GM18519 (cell line): ENCODE data around the gene CEP63.

Experiments
- ATAC-seq: cut with Tn5 transposase; IDR thresholded peaks from one replicate; pipeline ENCODE4 v1.9.1; 2021; ENCODE audit warnings: mild to moderate bottlenecking, moderate library complexity; ENCODE audit not compliant: unreplicated experiment, low FRiP score

The CEP63 gene

GRCh38 chr3:134485718-134486576 is at the start of gene CEP63, which contains the start of gene ANAPC13:
Gene CEP63, plus strand, starts transcription at chr3:134486057. Its CDS starts 9,264 bp downstream, at chr3:134495321.
Gene ANAPC13, minus strand, starts transcription at chr3:134485985. Its CDS starts 3,081 bp downstream, at chr3:134482904.
- ATAC-seq: peak; percentile 64

GRCh38 chr3:134437211-134437752 is 48.6 kb upstream of the CEP63 start:
- no peak for ATAC-seq

GRCh38 chr3:134441321-134441720 is 44.5 kb upstream of the CEP63 start:
- no peak for ATAC-seq

DNA sequence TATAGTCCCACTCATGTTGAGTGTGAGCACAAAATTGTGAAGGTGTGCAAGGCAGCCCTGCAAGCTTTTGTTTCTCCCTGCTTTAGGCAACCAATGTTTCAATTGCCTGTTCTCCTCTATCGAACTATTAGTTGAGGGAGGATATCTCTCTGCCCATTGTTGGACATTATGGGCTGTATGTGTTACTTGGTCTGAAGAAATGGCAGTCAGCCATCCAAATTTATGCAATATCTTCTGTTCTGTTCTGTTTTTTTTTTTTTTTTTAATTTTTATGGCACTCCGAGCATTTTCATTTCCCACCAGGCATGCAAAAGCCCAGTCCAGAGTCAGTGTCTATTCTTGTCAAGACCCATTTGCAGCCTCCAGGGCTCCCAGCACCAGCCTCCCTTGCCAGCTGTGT is 44.0 kb upstream of the CEP63 start:
- no peak for ATAC-seq

DNA sequence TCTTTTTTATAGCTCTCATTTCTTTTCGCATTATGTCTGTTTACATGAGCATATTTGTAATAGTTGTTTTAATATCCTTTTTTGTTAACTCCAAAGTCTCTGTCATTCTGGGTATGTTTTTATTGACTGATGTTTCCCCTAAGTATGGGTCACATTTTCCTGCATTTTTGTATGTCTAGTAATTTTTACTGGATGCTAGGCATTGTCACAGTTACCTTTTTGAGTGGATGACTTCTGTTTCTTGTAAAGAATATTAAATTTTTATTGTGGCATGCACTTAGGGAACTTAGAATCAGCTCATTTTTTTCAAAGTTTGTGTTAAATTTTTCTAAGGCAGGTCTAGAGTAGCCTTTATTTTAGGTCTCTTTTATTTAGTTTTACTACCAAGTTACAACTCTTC is 40.8 kb upstream of the CEP63 start:
- no peak for ATAC-seq

- no peak for ATAC-seq
Measured at GRCh38 chr3:134445636-134446035, 40.2 kb upstream of the CEP63 start.

DNA sequence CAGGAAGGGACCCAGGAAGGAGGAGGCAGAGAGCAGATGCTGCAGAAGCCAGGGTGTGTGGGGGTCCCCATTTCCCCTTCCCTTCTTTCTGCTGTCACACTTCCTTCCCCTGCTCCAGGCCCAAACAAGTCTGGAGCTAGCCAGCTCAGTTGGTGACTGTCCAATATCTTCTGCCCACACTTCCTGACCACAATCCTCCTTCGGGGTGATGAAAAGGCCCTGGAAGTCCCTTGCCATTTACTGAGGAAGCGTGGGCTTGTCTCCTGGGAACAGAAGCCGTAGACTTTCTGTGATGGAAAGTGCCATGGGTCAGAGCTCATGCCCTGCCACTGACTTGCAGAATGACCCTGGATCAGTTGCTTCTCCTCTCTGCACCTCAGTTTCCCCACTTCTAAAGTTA is 39.1 kb upstream of the CEP63 start:
- no peak for ATAC-seq

GRCh38 chr3:134447351-134447750 is 38.5 kb upstream of the CEP63 start:
- no peak for ATAC-seq

GRCh38 chr3:134448664-134449063 is 37.2 kb upstream of the CEP63 start:
- no peak for ATAC-seq

GRCh38 chr3:134449277-134449676 is 36.6 kb upstream of the CEP63 start:
- ATAC-seq: no peak

- no peak for ATAC-seq
Measured at GRCh38 chr3:134449951-134450350, 35.9 kb upstream of the CEP63 start.

DNA sequence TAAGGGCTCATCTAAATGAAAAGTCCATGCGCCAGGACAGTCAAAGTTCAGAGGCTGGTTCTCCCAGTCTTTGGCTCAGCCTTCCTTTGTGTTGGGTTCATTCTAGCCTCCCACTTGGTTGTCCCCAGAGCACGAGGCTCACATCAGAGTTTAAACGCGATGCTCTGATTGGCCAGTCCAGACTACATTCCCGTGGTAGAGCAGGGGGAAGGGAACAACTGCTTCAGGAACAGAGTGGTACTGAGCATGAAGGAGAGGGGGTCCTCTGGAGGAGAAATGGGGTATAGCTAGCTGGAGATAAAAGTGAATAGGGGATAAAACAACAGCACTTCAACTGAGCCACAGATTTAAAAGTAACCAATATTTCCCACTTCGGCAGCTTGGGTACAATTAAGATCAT is 32.2 kb upstream of the CEP63 start:
- no peak for ATAC-seq

DNA sequence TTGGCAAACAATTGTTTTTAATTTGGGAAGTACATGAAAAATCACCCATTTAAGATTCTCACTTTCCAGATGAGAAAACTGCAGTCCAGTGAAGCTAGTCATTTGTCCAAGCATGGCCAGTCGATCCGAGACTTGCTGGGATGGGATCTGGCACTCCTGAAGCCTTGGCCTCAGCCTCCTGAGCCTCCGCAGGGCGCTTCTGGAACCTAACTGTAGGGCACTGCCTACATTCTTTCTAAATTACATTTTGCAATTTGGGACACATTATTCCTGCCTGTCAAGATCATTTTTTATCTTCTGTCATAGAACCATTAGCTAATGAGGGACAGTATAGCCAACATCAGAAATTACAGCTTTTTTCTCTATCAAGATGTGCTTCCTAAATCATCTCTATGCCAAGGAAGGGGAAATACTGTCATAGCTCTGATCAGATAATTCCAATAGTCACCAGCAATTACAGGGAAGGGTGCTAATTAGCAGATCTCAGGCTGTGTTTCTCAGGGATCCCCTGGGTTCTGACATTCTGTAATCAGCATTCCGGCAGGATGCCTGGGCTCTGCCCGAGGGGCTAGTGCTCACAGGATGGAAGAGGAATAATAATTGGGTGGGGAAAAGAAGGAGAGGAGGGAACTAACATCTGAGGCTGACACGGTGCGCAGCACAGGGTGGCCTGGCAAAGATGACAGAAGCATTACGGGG is 28.3 kb upstream of the CEP63 start:
- no peak for ATAC-seq

DNA sequence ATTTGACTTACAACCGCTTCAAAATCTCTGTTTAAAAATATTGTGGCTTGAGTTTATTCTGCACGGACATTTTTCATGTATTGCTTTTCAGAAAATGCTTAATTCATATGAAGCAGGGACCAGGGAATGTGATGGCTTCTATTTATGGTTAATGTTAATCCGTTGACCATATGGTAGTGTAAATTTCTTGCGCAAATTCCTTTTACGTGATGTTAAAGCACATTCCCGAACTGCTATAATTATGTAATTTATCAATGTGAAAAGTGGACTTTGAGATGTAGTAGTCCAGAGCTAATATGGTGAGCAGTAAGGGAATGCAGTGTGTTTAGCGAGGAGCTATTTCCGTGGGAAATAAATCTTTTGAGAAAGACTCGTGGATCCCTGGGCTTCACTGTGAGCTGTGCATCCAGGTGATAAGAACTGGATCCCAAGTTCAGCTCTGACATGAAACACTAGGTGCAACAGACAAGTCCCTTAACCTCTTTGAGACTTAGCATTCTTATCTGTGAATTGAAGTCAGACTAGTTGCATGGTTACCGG is 27.4 kb upstream of the CEP63 start:
- no peak for ATAC-seq

GRCh38 chr3:134459562-134459961 is 26.3 kb upstream of the CEP63 start:
- ATAC-seq: no peak

- no peak for ATAC-seq
Measured at GRCh38 chr3:134460965-134461364, 24.9 kb upstream of the CEP63 start.

GRCh38 chr3:134462331-134462941 is 23.4 kb upstream of the CEP63 start:
- ATAC-seq: no peak

GRCh38 chr3:134463676-134464063 is 22.2 kb upstream of the CEP63 start:
- ATAC-seq: no peak

DNA sequence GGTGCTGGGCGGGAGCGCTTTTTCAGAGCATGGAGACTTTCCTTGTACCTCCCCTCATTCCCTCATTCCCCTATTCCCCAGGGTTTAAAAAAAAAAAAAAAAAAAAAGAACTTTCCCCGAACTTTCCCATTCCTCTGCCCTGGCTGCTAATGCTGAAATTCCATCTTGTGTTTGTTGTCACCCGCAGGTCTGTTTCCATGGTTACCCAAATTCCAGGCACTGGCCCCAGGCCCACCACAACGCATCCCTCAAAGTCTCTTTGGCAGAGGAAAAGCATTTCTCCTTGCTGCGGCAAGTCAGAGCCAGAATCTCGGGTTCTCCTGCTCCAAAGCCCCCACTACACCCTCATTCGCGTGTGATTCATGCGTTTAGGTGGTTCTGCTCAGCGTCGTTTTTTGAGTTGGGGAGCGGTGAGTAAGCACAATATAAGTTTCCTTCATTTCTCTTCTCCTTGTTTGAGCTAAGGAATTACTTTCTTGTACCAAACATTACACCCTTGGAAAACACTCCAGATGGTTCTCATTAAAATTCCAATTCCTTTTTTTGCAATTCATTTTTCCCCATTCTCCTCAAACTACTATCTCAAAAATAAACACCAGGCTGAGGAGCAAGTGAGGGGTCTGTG is 21.7 kb upstream of the CEP63 start:
- no peak for ATAC-seq

- no peak for ATAC-seq
Measured at GRCh38 chr3:134464689-134465365, 21.0 kb upstream of the CEP63 start.
